Astrocyte (in vitro differentiated cells and primary cell): Measurements from ENCODE around the gene IL34. TPM values are rescaled to one million over a fixed set of nuclear protein-coding genes. Genes with fewer than 3 reads are reported as not detected.

Experiments used
- DNase-seq: peaks from one replicate; pipeline ENCODE4 v3.0.0-alpha.2; 2010; ENCODE audit warnings: low read depth
- FAIRE-seq: peaks from 2 replicates; lab custom pipeline; 2011; peaks lifted over from hg19 to GRCh38; lab: Jason Lieb, UNC
- H2AFZ ChIP-seq: 2 replicates; pipeline ENCODE4 v1.6.0; 2012; ENCODE audit warnings: low read depth, low read length, inconsistent platforms
- H3K27ac ChIP-seq: 2 replicates; pipeline ENCODE4 v1.5.1; 2011; ENCODE audit warnings: low read depth, low read length, inconsistent platforms
- H3K27me3 ChIP-seq: 2 replicates; pipeline ENCODE4 v1.6.0; 2011; ENCODE audit warnings: low read length, inconsistent platforms; ENCODE audit not compliant: insufficient read depth
- H3K36me3 ChIP-seq: 2 replicates; pipeline ENCODE4 v1.5.1; 2011; ENCODE audit warnings: low read length, inconsistent platforms; ENCODE audit not compliant: insufficient read depth
- H3K4me1 ChIP-seq: 2 replicates; pipeline ENCODE4 v1.5.1; 2011; ENCODE audit warnings: low read length, inconsistent platforms; ENCODE audit not compliant: insufficient read depth
- H3K4me2 ChIP-seq: 2 replicates; pipeline ENCODE4 v1.6.0; 2012; ENCODE audit warnings: low read length, inconsistent platforms
- H3K4me3 ChIP-seq: 2 replicates; pipeline ENCODE4 v1.5.1; 2011; ENCODE audit warnings: low read depth, mild to moderate bottlenecking, low read length, inconsistent platforms; ENCODE audit not compliant: insufficient read depth
- H3K79me2 ChIP-seq: 2 replicates; pipeline ENCODE4 v1.6.0; 2012; ENCODE audit warnings: mild to moderate bottlenecking, low read length, inconsistent platforms; ENCODE audit not compliant: insufficient read depth
- H3K9ac ChIP-seq: 2 replicates; pipeline ENCODE4 v1.6.0; 2012; ENCODE audit warnings: mild to moderate bottlenecking, low read length, inconsistent platforms
- H3K9me3 ChIP-seq: 2 replicates; pipeline ENCODE4 v1.5.1; 2012; ENCODE audit warnings: low read depth, mild to moderate bottlenecking, low read length, inconsistent platforms; ENCODE audit not compliant: insufficient read depth
- H4K20me1 ChIP-seq: 2 replicates; pipeline ENCODE4 v1.6.0; 2012; ENCODE audit warnings: low read length, inconsistent platforms; ENCODE audit not compliant: insufficient read depth
- H3K27ac Mint-ChIP-seq: one replicate; pipeline ENCODE4 v1.8.0; 2021; ENCODE audit warnings: mild to moderate bottlenecking, mixed read lengths; ENCODE audit not compliant: unreplicated experiment
- H3K27me3 Mint-ChIP-seq: one replicate; pipeline ENCODE4 v1.8.0; 2021; ENCODE audit warnings: low read depth, mixed read lengths; ENCODE audit not compliant: unreplicated experiment
- H3K36me3 Mint-ChIP-seq: one replicate; pipeline ENCODE4 v1.8.0; 2021; ENCODE audit warnings: low read depth, mixed read lengths; ENCODE audit not compliant: unreplicated experiment
- H3K4me1 Mint-ChIP-seq: one replicate; pipeline ENCODE4 v1.8.0; 2021; ENCODE audit warnings: low read depth, mixed read lengths; ENCODE audit not compliant: unreplicated experiment
- H3K4me3 Mint-ChIP-seq: one replicate; pipeline ENCODE4 v1.8.0; 2021; ENCODE audit warnings: mild to moderate bottlenecking, moderate library complexity, mixed read lengths; ENCODE audit not compliant: unreplicated experiment
- H3K9me3 Mint-ChIP-seq: one replicate; pipeline ENCODE4 v1.8.0; 2021; ENCODE audit warnings: mild to moderate bottlenecking, mixed read lengths; ENCODE audit not compliant: unreplicated experiment
- CTCF ChIP-seq: IDR thresholded peaks from 2 replicates; pipeline ENCODE4 v1.5.1; 2011; ENCODE audit warnings: low read depth, mild to moderate bottlenecking, inconsistent platforms, low read length, moderate library complexity; ENCODE audit not compliant: insufficient read depth
- EZH2 ChIP-seq: IDR thresholded peaks from 2 replicates; pipeline ENCODE4 v1.6.1; 2012; ENCODE audit warnings: mild to moderate bottlenecking, low read length, inconsistent platforms; ENCODE audit not compliant: insufficient read depth
- total RNA-seq: library from RNA; stranded (reverse); gene quantifications from 2 replicates; pipeline ENCODE4 v1.2.1, GENCODE V29; 2021

Gene IL34
- total RNA-seq, 1 donor from 2014 or later: 0.34 TPM

- no peak for FAIRE-seq
- no peak overlapping the region for H3K9ac ChIP-seq
Measured at GRCh38 chr16:70676675-70677498, 30.5 kb downstream of the IL34 start.

DNA sequence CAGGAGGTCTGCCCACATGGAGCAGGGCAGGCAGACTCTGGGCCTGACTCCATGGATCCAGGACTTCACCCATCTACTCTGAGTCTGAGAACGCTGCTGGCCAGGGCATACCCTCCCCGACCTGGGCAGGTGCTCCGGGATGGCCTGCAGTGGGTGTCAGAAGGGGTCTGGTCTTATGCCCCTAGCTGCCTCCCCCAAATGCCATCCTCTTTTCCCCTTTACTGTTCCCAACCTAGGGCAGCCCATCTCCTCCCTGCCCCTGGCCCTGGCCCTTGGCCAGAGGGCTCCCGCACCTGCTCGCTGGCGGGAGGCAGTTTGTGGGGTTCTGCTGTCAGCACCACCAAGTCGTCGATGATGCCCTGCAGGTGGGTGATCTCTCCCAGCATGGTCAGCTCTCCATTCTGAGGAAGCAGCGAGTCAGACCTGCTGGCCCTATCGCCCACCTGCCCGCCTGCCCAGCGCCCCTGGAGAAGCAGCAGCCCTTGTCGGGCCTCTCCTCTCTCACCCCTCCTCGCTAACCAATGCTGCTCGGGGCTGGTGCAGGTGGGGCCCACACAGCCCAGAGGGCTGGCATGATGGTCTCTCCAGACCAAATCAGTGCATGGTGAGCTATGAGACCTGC is 31.3 kb downstream of the IL34 start:
- Mint-ChIP-seq H3K27ac (no peak overlapping the region), H3K27me3 (no peaks in the 10 kb centered on the region), H3K4me3 (no peak overlapping the region), H3K4me1 (no peaks in the 10 kb centered on the region), H3K9me3 (no peaks in the 10 kb centered on the region), H3K36me3 (peaks cover 18% of the 10 kb centered on the region)
- no peak overlapping the region for H3K9ac ChIP-seq
- no peaks in the 10 kb centered on the region for H3K27me3 ChIP-seq
- no peaks in the 10 kb centered on the region for H3K9me3 ChIP-seq
- TF ChIP-seq EZH2 (no peak), CTCF (no peak)
- H3K79me2 ChIP-seq: peaks cover 30% of the 10 kb centered on the region
- peaks cover 8% of the 10 kb centered on the region for H3K36me3 ChIP-seq
- no peak for FAIRE-seq
- no peak overlapping the region for H3K4me2 ChIP-seq
- no peak overlapping the region for H3K27ac ChIP-seq
- no peak for DNase-seq
- H3K4me3 ChIP-seq: no peak overlapping the region
- peaks cover 30% of the 10 kb centered on the region for H4K20me1 ChIP-seq
- H2AFZ ChIP-seq: no peak overlapping the region
- no peaks in the 10 kb centered on the region for H3K4me1 ChIP-seq

More at GRCh38 chr16:70676675-70677498, 30.5 kb downstream of the IL34 start:
- Histone ChIP-seq H3K4me2 (no peak overlapping the region), H3K9me3 (no peaks in the 10 kb centered on the region), H3K79me2 (peaks cover 23% of the 10 kb centered on the region), H3K27me3 (no peaks in the 10 kb centered on the region), H3K4me1 (no peaks in the 10 kb centered on the region), H3K36me3 (peaks cover 8% of the 10 kb centered on the region), H3K4me3 (no peak overlapping the region), H2AFZ (no peak overlapping the region), H3K27ac (no peak overlapping the region), H4K20me1 (peaks cover 23% of the 10 kb centered on the region)
- H3K4me3 Mint-ChIP-seq: no peak overlapping the region
- no peak for DNase-seq
- no peak overlapping the region for H3K27ac Mint-ChIP-seq
- no peaks in the 10 kb centered on the region for H3K27me3 Mint-ChIP-seq
- no peaks in the 10 kb centered on the region for H3K9me3 Mint-ChIP-seq
- TF ChIP-seq EZH2 (no peak), CTCF (no peak)
- H3K36me3 Mint-ChIP-seq: peaks cover 18% of the 10 kb centered on the region
- no peaks in the 10 kb centered on the region for H3K4me1 Mint-ChIP-seq
